Transverse colon (tissue), 4 donors: ENCODE data around the gene BAX. TPM values are rescaled to one million over a fixed set of nuclear protein-coding genes. Genes with fewer than 3 reads are reported as not detected.

Source experiments
- DNase-seq: peaks from one replicate; pipeline ENCODE4 v3.0.0-alpha.2; 2019
- H3K27ac ChIP-seq, 4 donors: fragments of 200-600 bp; sonication (generic); 2 replicates each; pipeline ENCODE4 v1.5.1; 2016 to 2018; ENCODE audit warnings: inconsistent platforms in 4 of 4
- H3K27me3 ChIP-seq: fragments of 200-600 bp; sonication (generic); 2 replicates; pipeline ENCODE4 v1.5.1; 2017; ENCODE audit warnings: inconsistent platforms
- H3K36me3 ChIP-seq, 4 donors: fragments of 200-600 bp; sonication (generic); 2 replicates each; pipeline ENCODE4 v1.5.1; 2017 to 2019; ENCODE audit warnings: inconsistent platforms in 4 of 4
- H3K4me1 ChIP-seq, 4 donors: fragments of 200-600 bp; sonication (generic); 2 replicates each; pipeline ENCODE4 v1.5.1; 2017 to 2020; ENCODE audit warnings: inconsistent platforms in 4 of 4
- H3K4me3 ChIP-seq, 4 donors: fragments of 200-600 bp; sonication (generic); 1 replicate in 1 of 4; 2 replicates in 3 of 4; pipeline versions ENCODE4 v1.5.1 to v1.6.1; 2017 to 2019; ENCODE audit warnings: inconsistent platforms in 4 of 4
- H3K9me3 ChIP-seq, 2 donors: fragments of 200-600 bp; sonication (generic); 2 replicates each; pipeline ENCODE4 v1.5.1; 2017 to 2019; ENCODE audit warnings: inconsistent platforms in 2 of 2
- CTCF ChIP-seq, 5 experiments: fragments of 200-600 bp in 3 of 5; fragments of 450-650 bp in 2 of 5; sonication (generic) in 3 of 5; IDR thresholded peaks; 1 replicate in 2 of 5; 2 replicates in 3 of 5; pipeline ENCODE4 v1.5.1; 2016 to 2017; ENCODE audit warnings: antibody characterized with exemption in 5 of 5, inconsistent platforms in 3 of 5, mild to moderate bottlenecking in 2 of 5, moderate library complexity in 1 of 5
- EP300 ChIP-seq: sonication (generic); formaldehyde crosslinking; IDR thresholded peaks from one replicate; pipeline ENCODE4 v1.6.1; 2017; ENCODE audit warnings: antibody characterized with exemption, low read depth
- POLR2A ChIP-seq: fragments of 450-650 bp; IDR thresholded peaks from one replicate; pipeline ENCODE4 v1.6.1; 2016; ENCODE audit warnings: antibody characterized with exemption, mild to moderate bottlenecking, moderate library complexity
- POLR2AphosphoS5 ChIP-seq, 3 donors: sonication (generic); formaldehyde crosslinking; IDR thresholded peaks; one replicate each; pipeline ENCODE4 v1.6.1; 2016; ENCODE audit warnings: antibody characterized with exemption in 3 of 3
- WGBS, 2 donors: methylation state at CpG; one replicate each; pipeline ENCODE4 v1.1.5; 2018; ENCODE audit warnings: low coverage in 1 of 2; 5-methylcytosine and 5-hydroxymethylcytosine counted together
- in situ Hi-C, 4 donors: fragments of 200-750 bp; cut with MboI; loops; one replicate each; pipeline versions ENCODE4 v1.15.0 to v1.15.1; 2017; ENCODE audit warnings: low sequenced_read_pairs in 3 of 4, low pct_ligation_motif_present in 1 of 4, low pct_unique_long_range_greater_than_20kb in 1 of 4
- intact Hi-C: fragments of 100-400 bp; cut with DNase I; formaldehyde crosslinking; loops from one replicate; pipeline ENCODE4 v1.15.1; 2023; ENCODE audit warnings: low total_unique reads
- total RNA-seq, 4 donors: library from RNA; depleted of rRNA; stranded (reverse); fragments of >200 nt; gene quantifications; one replicate each; pipeline ENCODE4 v1.1.0, GENCODE V29; 2016

The BAX gene
- total RNA-seq, 4 donors from 2014 or later = 74.5 to 152 (median 112) TPM

GRCh38 chr19:49004133-49004532, 49.5 kb downstream of the BAX start:
- WGBS, 2 donors = 96% methylated on average over 15 of the region's 15 CpGs; no CpG with 5 or more reads in 1 of the 2 donors
- Histone ChIP-seq H3K4me3 (no peak overlapping the region), H3K27me3 (no peaks in the 10 kb centered on the region), H3K36me3 (peaks cover 0 to 27% (median 5%) of the 10 kb centered on the region in 4 donors), H3K9me3 (no peaks in the 10 kb centered on the region), H3K27ac (no peak overlapping the region), H3K4me1 (no peaks in the 10 kb centered on the region)
- in situ Hi-C loops (no loop called here), intact Hi-C loops (no loop called here)
- no peak for DNase-seq
- TF ChIP-seq CTCF (IDR thresholded peaks at IDR 0.05) (no peak), POLR2A (no peak), POLR2AphosphoS5 (IDR thresholded peaks at IDR 0.05) (no peak), EP300 (no peak)

GRCh38 chr19:49004964-49005614, 50.4 kb downstream of the BAX start:
- WGBS, 2 donors = 94 to 97% methylated on average over 2 to 7 of the region's 7 CpGs

DNA sequence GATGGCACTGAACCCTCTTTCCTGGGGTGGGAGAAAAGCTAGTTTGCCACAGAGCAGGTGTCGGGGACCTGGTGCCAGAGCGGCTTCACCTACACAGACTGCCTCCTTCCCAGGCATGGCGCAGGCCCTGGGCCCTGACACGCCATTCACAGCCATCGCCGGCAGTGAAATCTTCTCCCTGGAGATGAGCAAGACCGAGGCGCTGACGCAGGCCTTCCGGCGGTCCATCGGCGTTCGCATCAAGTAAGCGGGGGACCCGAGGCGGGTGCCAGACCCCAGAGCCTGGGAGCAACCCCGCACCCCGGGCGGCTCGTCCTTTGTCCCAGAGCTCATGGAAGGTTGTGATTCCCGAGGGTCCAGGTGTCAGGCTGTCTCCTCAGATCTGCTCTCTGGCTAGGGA, 52.2 kb downstream of the BAX start:
- no peak overlapping the region for H3K27ac ChIP-seq
- no peaks in the 10 kb centered on the region for H3K9me3 ChIP-seq
- H3K36me3 ChIP-seq = peaks cover 0 to 33% (median 11%) of the 10 kb centered on the region in 4 donors
- TF ChIP-seq POLR2AphosphoS5 (IDR thresholded peaks at IDR 0.05) (no peak), POLR2A (no peak)
- WGBS, 2 donors = 97% methylated on average over 22 of the region's 22 CpGs; no CpG with 5 or more reads in 1 of the 2 donors
- H3K4me3 ChIP-seq = no peak overlapping the region
- DNase-seq = no peak
- H3K27me3 ChIP-seq = no peaks in the 10 kb centered on the region
- no peaks in the 10 kb centered on the region for H3K4me1 ChIP-seq
- intact Hi-C loops (no loop called here), in situ Hi-C loops (no loop called here)

More at GRCh38 chr19:49004964-49005614, 50.4 kb downstream of the BAX start:
- TF ChIP-seq EP300 = no peak
- TF ChIP-seq POLR2AphosphoS5 (IDR thresholded peaks at IDR 0.05) = no peak
- no peak for TF ChIP-seq CTCF (IDR thresholded peaks at IDR 0.05)
- TF ChIP-seq POLR2A = no peak
- Histone ChIP-seq H3K9me3 (no peaks in the 10 kb centered on the region), H3K27me3 (no peaks in the 10 kb centered on the region), H3K4me1 (no peaks in the 10 kb centered on the region), H3K4me3 (no peak overlapping the region), H3K36me3 (peaks cover 0 to 31% (median 8%) of the 10 kb centered on the region in 4 donors), H3K27ac (no peak overlapping the region)
- intact Hi-C loops (no loop called here), in situ Hi-C loops (no loop called here)
- no peak for DNase-seq

GRCh38 chr19:49009828-49010227, 55.2 kb downstream of the BAX start:
- H3K4me1 ChIP-seq = no peaks in the 10 kb centered on the region
- TF ChIP-seq POLR2A = no peak
- no peaks in the 10 kb centered on the region for H3K27me3 ChIP-seq
- 97% methylated on average over 18 of the region's 18 CpGs; no CpG with 5 or more reads in 1 of the 2 donors for WGBS, 2 donors
- intact Hi-C loops (no loop called here), in situ Hi-C loops (no loop called here)
- no peak overlapping the region for H3K4me3 ChIP-seq
- no peak overlapping the region for H3K27ac ChIP-seq
- no peaks in the 10 kb centered on the region for H3K9me3 ChIP-seq
- DNase-seq = no peak
- peaks cover 0 to 19% (median 9%) of the 10 kb centered on the region in 4 donors for H3K36me3 ChIP-seq

GRCh38 chr19:49010453-49010852, 55.8 kb downstream of the BAX start:
- peaks cover 0 to 14% (median 6%) of the 10 kb centered on the region in 4 donors for H3K36me3 ChIP-seq
- no peaks in the 10 kb centered on the region for H3K27me3 ChIP-seq
- H3K27ac ChIP-seq = no peak overlapping the region
- H3K4me3 ChIP-seq = no peak overlapping the region
- in situ Hi-C loops (no loop called here), intact Hi-C loops (no loop called here)
- DNase-seq = no peak
- no peaks in the 10 kb centered on the region for H3K9me3 ChIP-seq
- no peaks in the 10 kb centered on the region for H3K4me1 ChIP-seq
- TF ChIP-seq CTCF (IDR thresholded peaks at IDR 0.05) (no peak), POLR2AphosphoS5 (IDR thresholded peaks at IDR 0.05) (no peak), EP300 (no peak), POLR2A (no peak)
- 88 to 90% methylated on average over 7 to 18 of the region's 18 CpGs for WGBS, 2 donors
